Measurements from ENCODE around the gene IVD. TPM values are rescaled to one million over a fixed set of nuclear protein-coding genes. Genes with fewer than 3 reads are reported as not detected.

The IVD gene
- total RNA-seq, 6 experiments from 2014 or later = 48.5 to 69.9 (median 50.4) TPM

DNA sequence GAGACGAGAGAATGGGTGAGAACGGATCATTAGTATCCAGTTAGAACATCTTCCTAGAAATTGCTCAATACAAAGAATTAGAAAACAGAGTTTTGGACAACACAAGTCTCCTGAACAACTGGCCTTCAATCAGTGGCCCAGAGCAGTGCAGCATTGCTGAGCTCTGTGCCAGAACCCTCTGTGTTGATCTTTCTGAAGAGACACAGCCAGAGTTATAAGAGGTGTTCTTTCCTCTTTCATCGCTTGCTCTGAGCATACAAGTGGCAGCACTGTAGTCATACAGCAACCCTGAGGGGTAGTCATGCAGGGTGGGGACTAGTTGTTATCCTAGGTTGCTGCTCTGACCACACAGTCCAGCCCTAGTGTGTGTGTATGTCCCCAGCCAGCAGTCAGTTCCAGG, 19.1 kb upstream of the IVD start:
- H3K27ac Mint-ChIP-seq = no peak overlapping the region
- TF ChIP-seq, protein P1, sequence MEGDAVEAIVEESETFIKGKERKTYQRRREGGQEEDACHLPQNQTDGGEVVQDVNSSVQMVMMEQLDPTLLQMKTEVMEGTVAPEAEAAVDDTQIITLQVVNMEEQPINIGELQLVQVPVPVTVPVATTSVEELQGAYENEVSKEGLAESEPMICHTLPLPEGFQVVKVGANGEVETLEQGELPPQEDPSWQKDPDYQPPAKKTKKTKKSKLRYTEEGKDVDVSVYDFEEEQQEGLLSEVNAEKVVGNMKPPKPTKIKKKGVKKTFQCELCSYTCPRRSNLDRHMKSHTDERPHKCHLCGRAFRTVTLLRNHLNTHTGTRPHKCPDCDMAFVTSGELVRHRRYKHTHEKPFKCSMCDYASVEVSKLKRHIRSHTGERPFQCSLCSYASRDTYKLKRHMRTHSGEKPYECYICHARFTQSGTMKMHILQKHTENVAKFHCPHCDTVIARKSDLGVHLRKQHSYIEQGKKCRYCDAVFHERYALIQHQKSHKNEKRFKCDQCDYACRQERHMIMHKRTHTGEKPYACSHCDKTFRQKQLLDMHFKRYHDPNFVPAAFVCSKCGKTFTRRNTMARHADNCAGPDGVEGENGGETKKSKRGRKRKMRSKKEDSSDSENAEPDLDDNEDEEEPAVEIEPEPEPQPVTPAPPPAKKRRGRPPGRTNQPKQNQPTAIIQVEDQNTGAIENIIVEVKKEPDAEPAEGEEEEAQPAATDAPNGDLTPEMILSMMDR (IDR thresholded peaks at IDR 0.05) = no peak
- H3K4me1 Mint-ChIP-seq (ENCODE audit: low read depth) = peaks cover 47% of the 10 kb centered on the region
- H3K27me3 Mint-ChIP-seq (ENCODE audit: insufficient read depth) = peaks cover 2% of the 10 kb centered on the region
- DNase-seq = no peak
- H3K9me3 Mint-ChIP-seq = 0 out of 2 replicates have a peak, but pooled peaks cover 3% of the 10 kb centered on the region
- H3K4me3 Mint-ChIP-seq = no peak overlapping the region
- peaks cover 46% of the 10 kb centered on the region for H3K36me3 Mint-ChIP-seq (ENCODE audit: low read depth)

DNA sequence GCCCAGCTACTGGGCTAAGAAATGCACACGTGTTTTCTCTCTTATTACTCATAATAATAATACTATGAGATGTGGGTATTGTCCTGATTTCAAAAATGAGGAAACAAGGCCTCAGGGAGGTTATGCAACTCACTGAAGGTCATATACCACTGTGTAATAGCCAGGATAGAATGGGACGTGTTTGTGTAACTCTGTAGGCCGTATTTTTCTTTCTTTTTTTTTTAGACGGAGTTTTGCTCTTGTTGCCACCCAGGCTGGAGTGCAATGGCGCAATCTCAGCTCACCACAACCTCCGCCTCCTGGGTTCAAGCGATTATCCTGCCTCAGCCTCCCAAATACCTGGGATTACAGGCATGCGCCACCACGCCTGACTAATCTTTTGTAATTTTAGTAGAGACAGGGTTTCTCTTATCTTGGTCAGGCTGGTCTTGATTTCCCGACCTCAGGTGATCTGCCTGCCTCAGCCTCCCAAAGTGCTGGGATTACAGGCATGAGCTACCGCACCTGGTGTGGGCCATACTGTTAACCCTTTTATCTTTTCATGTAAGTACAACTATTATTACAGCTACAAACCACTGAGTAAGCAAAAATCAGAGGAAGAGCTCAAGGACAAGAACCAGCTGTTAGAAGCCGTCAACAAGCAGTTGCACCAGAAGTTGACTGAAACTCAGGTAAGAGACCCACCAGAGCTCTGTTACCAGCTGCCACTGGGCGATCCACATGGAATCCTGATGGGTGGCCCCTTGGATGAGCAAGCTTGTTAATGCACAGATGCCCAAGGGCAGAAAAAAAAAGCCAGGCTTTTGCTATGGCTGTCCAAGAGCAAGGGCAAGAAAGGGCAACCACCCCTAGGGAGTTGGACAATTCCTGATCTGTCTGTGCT, 16.4 kb upstream of the IVD start:
- Mint-ChIP-seq H3K9me3 (no peaks in the 10 kb centered on the region), H3K4me1 (ENCODE audit: low read depth) (peaks cover 26% of the 10 kb centered on the region), H3K27me3 (ENCODE audit: insufficient read depth) (peaks cover 2% of the 10 kb centered on the region; the same call in 1 of the 2 replicates), H3K36me3 (ENCODE audit: low read depth) (peaks cover 47% of the 10 kb centered on the region), H3K4me3 (no peak overlapping the region), H3K27ac (no peak overlapping the region)
- DNase-seq = no peak
- TF ChIP-seq, protein P1 (IDR thresholded peaks at IDR 0.05) = no peak

DNA sequence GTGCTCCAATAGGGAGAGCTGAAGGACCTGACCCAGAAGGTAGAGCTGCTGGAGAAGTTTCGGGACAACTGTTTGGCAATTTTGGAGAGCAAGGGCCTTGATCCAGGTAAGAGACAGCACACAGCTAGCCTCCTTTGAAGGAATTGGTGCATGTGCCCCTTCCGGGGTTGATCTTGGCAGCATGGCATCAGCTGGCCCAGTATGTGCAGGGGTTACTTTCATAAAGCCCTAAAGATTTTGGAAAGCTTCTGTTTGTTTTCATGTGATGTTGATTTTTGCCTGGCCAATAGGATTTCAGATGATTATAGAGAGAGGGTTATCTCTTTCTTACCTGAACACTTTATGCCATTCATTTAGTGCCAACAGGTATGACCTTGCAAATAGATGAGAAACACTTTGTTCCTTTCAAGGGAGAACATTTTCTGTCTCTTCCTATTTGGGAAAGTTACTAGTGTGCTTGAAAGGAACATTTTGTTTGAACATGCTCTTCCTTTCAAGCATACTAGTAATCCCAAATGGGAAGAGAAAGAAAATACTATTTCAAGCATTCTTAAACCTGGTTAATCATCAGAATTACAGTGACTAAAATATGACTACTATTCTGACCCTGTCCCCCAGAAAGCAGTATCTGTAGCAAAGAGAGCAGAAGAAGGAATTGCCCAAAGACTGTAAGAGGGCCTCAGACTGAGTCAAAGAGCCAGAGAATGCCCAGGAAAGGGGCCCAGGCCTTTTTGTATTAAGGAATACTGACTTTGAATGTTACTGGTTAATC, 15.6 kb upstream of the IVD start:
- TF ChIP-seq, protein P1 (IDR thresholded peaks at IDR 0.05) = no peak
- H3K4me1 Mint-ChIP-seq (ENCODE audit: low read depth) = peaks cover 18% of the 10 kb centered on the region
- H3K4me3 Mint-ChIP-seq = no peak overlapping the region
- no peak overlapping the region for H3K27ac Mint-ChIP-seq
- DNase-seq = no peak
- peaks cover 2% of the 10 kb centered on the region; the same call in 1 of the 2 replicates for H3K27me3 Mint-ChIP-seq (ENCODE audit: insufficient read depth)
- H3K36me3 Mint-ChIP-seq (ENCODE audit: low read depth) = peaks cover 40% of the 10 kb centered on the region
- H3K9me3 Mint-ChIP-seq = no peaks in the 10 kb centered on the region

DNA sequence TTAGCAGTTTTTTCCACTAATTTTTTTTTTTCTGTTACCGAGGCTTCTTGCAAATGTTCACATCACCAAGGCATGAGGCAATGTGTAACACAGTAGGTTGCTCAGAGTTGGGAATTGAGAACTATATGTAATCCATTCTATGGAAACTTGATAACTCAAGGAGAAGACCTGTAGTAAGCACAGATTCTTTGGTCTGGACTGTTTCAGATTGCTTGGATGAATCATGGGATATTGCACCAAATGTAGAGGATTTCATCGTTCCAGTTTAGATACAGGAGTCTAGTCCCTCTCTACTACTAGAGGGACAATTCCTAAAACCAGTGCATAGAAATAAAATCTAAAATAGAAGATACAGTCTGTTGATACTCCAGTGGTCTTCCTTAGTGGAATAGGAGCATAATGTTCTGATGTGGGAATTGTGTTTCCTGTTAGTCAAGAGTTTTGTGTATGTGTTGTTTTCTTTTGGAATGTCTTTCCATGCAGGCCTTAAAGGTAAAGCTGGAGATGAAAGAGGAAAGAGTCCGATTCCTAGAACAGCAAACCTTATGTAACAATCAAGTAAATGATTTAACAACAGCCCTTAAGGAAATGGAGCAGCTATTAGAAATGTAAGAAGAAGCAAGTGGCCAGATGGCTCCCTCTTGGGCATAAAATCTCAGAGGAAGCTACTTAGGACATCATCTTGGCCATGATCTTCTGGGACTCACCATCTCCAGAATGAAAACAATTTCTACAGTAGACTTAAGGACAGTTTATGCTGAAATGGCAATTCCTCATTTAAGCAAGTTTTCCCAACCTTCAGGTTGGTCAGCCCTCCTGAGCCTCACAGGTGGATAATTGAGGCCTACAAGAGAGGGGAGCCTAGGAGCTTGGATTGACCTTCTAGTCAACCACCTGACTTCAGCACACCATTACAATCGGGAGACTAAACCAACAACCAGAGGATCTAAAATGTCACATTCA, 12.3 kb upstream of the IVD start:
- Mint-ChIP-seq H3K9me3 (no peaks in the 10 kb centered on the region), H3K27me3 (ENCODE audit: insufficient read depth) (no peaks in the 10 kb centered on the region; the same call in 1 of the 2 replicates), H3K27ac (no peak overlapping the region), H3K4me3 (no peak overlapping the region), H3K36me3 (ENCODE audit: low read depth) (peaks cover 31% of the 10 kb centered on the region), H3K4me1 (ENCODE audit: low read depth) (peaks cover 13% of the 10 kb centered on the region; the same call in 1 of the 2 replicates)
- DNase-seq = no peak
- TF ChIP-seq, protein P1 (IDR thresholded peaks at IDR 0.05) = no peak

Data from HFFc6 (cell line).